GM23248 (cell line): ENCODE results near the gene GREB1. TPM values are rescaled to one million over a fixed set of nuclear protein-coding genes. Genes with fewer than 3 reads are reported as not detected.

Source experiments
- DNase-seq: peaks from one replicate; pipeline ENCODE4 v3.0.0-alpha.2; 2015
- H2AFZ ChIP-seq: fragments of 200-600 bp; sonication (generic); 2 replicates; pipeline ENCODE4 v1.6.1; 2016; ENCODE audit warnings: antibody characterized with exemption
- H3F3A ChIP-seq: fragments of 200-600 bp; sonication (generic); 2 replicates; pipeline ENCODE4 v1.6.1; 2016; ENCODE audit warnings: mild to moderate bottlenecking, antibody characterized with exemption, mixed run types; ENCODE audit not compliant: insufficient read depth
- H3K27ac ChIP-seq: fragments of 200-600 bp; sonication (generic); 2 replicates; pipeline ENCODE4 v1.5.1; 2016; ENCODE audit warnings: mild to moderate bottlenecking
- H3K27me3 ChIP-seq: fragments of 200-600 bp; sonication (generic); replicated peaks from 2 replicates; pipeline ENCODE4 v1.6.1; 2016; ENCODE audit warnings: mild to moderate bottlenecking; ENCODE audit not compliant: insufficient read depth
- H3K36me3 ChIP-seq: fragments of 200-600 bp; sonication (generic); 2 replicates; pipeline ENCODE4 v1.6.1; 2016; ENCODE audit warnings: low read depth, mild to moderate bottlenecking
- H3K4me1 ChIP-seq: fragments of 200-600 bp; sonication (generic); 2 replicates; pipeline ENCODE4 v1.6.1; 2016; ENCODE audit warnings: mild to moderate bottlenecking; ENCODE audit not compliant: insufficient read depth
- H3K4me2 ChIP-seq: fragments of 200-600 bp; sonication (generic); one replicate; pipeline ENCODE4 v1.6.1; 2016; ENCODE audit warnings: mild to moderate bottlenecking; ENCODE audit not compliant: unreplicated experiment
- H3K4me3 ChIP-seq: fragments of 200-600 bp; sonication (generic); 2 replicates; pipeline ENCODE4 v1.5.1; 2016; ENCODE audit warnings: mild to moderate bottlenecking
- H3K79me2 ChIP-seq: fragments of 200-600 bp; sonication (generic); 2 replicates; pipeline ENCODE4 v1.6.1; 2016; ENCODE audit warnings: mild to moderate bottlenecking; ENCODE audit not compliant: insufficient read depth
- H3K9ac ChIP-seq: fragments of 200-600 bp; sonication (generic); 2 replicates; pipeline ENCODE4 v1.6.1; 2016; ENCODE audit warnings: mild to moderate bottlenecking
- H3K9me2 ChIP-seq: fragments of 200-600 bp; sonication (generic); 2 replicates; pipeline ENCODE4 v1.6.1; 2016; ENCODE audit warnings: mixed run types, mild to moderate bottlenecking, moderate library complexity; ENCODE audit not compliant: insufficient read depth
- H3K9me3 ChIP-seq: fragments of 200-600 bp; sonication (generic); one replicate; pipeline ENCODE4 v1.6.1; 2017; ENCODE audit warnings: low read depth
- H4K20me1 ChIP-seq: fragments of 200-600 bp; sonication (generic); 2 replicates; pipeline ENCODE4 v1.6.0; 2016; ENCODE audit not compliant: insufficient read depth
- EZH2 ChIP-seq: fragments of 200-600 bp; sonication (generic); IDR thresholded peaks from 2 replicates; pipeline ENCODE4 v1.6.1; 2018; ENCODE audit warnings: antibody characterized with exemption, mild to moderate bottlenecking; ENCODE audit not compliant: insufficient read depth, poor library complexity, severe bottlenecking
- EZH2phosphoT487 ChIP-seq: fragments of 200-600 bp; sonication (generic); IDR thresholded peaks from 2 replicates; pipeline ENCODE4 v1.6.1; 2018; ENCODE audit warnings: antibody characterized with exemption, moderate library complexity, mild to moderate bottlenecking, low read depth; ENCODE audit not compliant: insufficient read depth
- WGBS, 2 experiments: methylation state at CpG; one replicate each; pipeline ENCODE4 v1.1.6; 2015 to 2017; ENCODE audit warnings: low lambda C conversion rate in 2 of 2, low coverage in 1 of 2; ENCODE audit errors: missing lambda C conversion rate in 2 of 2; 5-methylcytosine and 5-hydroxymethylcytosine counted together
- in situ Hi-C: fragments of 300-500 bp; cut with MboI; formaldehyde crosslinking; loops from 2 replicates; pipeline ENCODE4 v1.15.0; 2020
- polyA plus RNA-seq: library from polyadenylated mRNA; unstranded; fragments of >200 nt; fragmentation: Nextera tagmentation; extraction: Ambion mirVana; gene quantifications from 2 replicates; pipeline ENCODE4 v1.2.1, GENCODE V29; 2016
- total RNA-seq: library from RNA; depleted of rRNA; stranded (reverse); fragments of >200 nt; shearing (Covaris generic); gene quantifications from 2 replicates; pipeline ENCODE4 v1.2.3, GENCODE V29; 2014

The GREB1 gene
- total and polyA plus RNA-seq, 2 experiments from 2014 or later = not detected

GRCh38 chr2:11556101-11556806 is 22.4 kb downstream of the GREB1 start:
- H3K4me3 ChIP-seq = no peak overlapping the region
- TF ChIP-seq EZH2phosphoT487 (no peak), EZH2 (no peak)
- no peaks in the 10 kb centered on the region for H3K9me2 ChIP-seq
- H3K4me2 ChIP-seq = no peak overlapping the region
- no peak for DNase-seq
- H3F3A ChIP-seq = no peaks in the 10 kb centered on the region
- no peak overlapping the region for H3K27ac ChIP-seq
- no peaks in the 10 kb centered on the region for H3K36me3 ChIP-seq
- H3K27me3 ChIP-seq = peaks cover 28% of the 10 kb centered on the region
- 44 to 46% methylated on average over 20 of the region's 20 CpGs for WGBS, 2 experiments
- no peak overlapping the region for H3K9ac ChIP-seq
- no peak overlapping the region for H2AFZ ChIP-seq
- no peaks in the 10 kb centered on the region for H3K79me2 ChIP-seq
- in situ Hi-C loops = no loop called here
- no peaks in the 10 kb centered on the region for H3K4me1 ChIP-seq
- H4K20me1 ChIP-seq = no peaks in the 10 kb centered on the region
- no peaks in the 10 kb centered on the region for H3K9me3 ChIP-seq

DNA sequence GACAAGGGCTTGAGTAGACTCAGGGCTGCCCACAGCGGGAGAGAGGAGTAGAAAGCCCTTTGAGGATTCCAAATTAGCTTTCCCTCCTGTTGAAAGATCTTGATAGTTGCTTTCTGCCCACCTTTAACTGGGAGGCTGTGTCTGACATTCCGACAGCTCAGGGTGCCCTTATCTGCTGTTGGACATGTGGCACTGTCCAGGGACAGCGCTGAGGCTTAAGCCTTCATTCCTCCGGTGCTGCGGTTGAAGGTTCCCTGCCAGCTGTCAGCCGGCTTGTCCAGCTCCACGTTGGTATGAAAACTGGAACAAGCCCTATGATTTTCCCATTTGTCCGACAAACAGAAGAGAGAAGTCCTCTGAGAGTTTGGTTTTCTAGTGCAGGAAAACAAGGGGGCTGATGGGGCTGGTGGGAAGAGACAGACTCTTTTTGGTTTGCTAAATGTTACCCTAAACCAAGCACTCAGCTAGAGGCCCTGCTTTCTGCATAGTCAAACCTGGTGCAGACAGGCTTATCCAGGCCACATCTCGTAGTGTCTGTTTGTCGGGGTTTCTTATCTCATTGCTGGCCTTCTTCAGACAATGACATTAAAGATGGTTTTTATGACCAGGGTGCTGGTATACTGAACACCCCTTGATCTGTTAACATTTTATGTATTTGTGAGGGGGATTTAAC is 24.5 kb downstream of the GREB1 start:
- no peaks in the 10 kb centered on the region for H3K9me3 ChIP-seq
- no peaks in the 10 kb centered on the region for H3K4me1 ChIP-seq
- no peak overlapping the region for H3K27ac ChIP-seq
- H3F3A ChIP-seq = no peaks in the 10 kb centered on the region
- no peaks in the 10 kb centered on the region for H3K79me2 ChIP-seq
- H3K36me3 ChIP-seq = no peaks in the 10 kb centered on the region
- H3K4me3 ChIP-seq = no peak overlapping the region
- no peak overlapping the region for H3K4me2 ChIP-seq
- no peak overlapping the region for H2AFZ ChIP-seq
- no peaks in the 10 kb centered on the region for H3K9me2 ChIP-seq
- TF ChIP-seq EZH2phosphoT487 (no peak), EZH2 (no peak)
- peaks cover 25% of the 10 kb centered on the region for H3K27me3 ChIP-seq
- 61 to 63% methylated on average over 10 of the region's 10 CpGs for WGBS, 2 experiments
- H3K9ac ChIP-seq = no peak overlapping the region
- no peak for DNase-seq
- H4K20me1 ChIP-seq = no peaks in the 10 kb centered on the region
- in situ Hi-C loops = no loop called here

GRCh38 chr2:11559066-11559785 is 25.4 kb downstream of the GREB1 start:
- H3K36me3 ChIP-seq = no peaks in the 10 kb centered on the region

DNA sequence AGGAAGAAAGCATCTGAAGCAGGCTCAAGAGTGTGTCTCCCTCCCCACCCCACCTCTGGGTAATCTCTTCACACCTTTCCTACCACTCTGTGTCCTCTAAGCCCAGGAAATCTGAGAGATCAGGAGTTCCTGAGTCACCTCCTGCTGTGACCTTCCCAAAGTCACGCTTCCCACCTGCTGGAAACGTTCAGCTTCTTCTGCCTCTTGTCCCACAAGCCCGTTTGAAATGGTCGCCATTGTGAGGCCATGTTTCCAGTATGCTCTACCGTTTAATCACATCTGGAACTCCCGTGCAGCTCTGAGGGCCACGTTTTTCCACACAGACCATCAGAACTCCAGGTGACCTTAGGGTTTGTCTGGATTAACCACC is 25.9 kb downstream of the GREB1 start:
- H3K27ac ChIP-seq = no peak overlapping the region
- H3F3A ChIP-seq = no peaks in the 10 kb centered on the region
- no peak overlapping the region for H3K4me2 ChIP-seq
- no peak overlapping the region for H3K9ac ChIP-seq
- H3K9me3 ChIP-seq = no peaks in the 10 kb centered on the region
- no peaks in the 10 kb centered on the region for H4K20me1 ChIP-seq
- H3K27me3 ChIP-seq = peaks cover 25% of the 10 kb centered on the region
- no peaks in the 10 kb centered on the region for H3K4me1 ChIP-seq
- H3K9me2 ChIP-seq = no peaks in the 10 kb centered on the region
- DNase-seq = no peak
- no peak for TF ChIP-seq EZH2phosphoT487
- no peak for TF ChIP-seq EZH2
- in situ Hi-C loops = no loop called here
- H3K79me2 ChIP-seq = no peaks in the 10 kb centered on the region
- no peak overlapping the region for H2AFZ ChIP-seq
- no peaks in the 10 kb centered on the region for H3K36me3 ChIP-seq
- 34 to 37% methylated on average over 7 of the region's 7 CpGs for WGBS, 2 experiments
- no peak overlapping the region for H3K4me3 ChIP-seq

More at GRCh38 chr2:11559066-11559785, 25.4 kb downstream of the GREB1 start:
- Histone ChIP-seq H3K79me2 (no peaks in the 10 kb centered on the region), H3K4me2 (no peak overlapping the region), H2AFZ (no peak overlapping the region), H3K27ac (no peak overlapping the region), H3K9ac (no peak overlapping the region), H3K27me3 (peaks cover 25% of the 10 kb centered on the region), H3K9me2 (no peaks in the 10 kb centered on the region), H3K9me3 (no peaks in the 10 kb centered on the region), H3F3A (no peaks in the 10 kb centered on the region), H3K4me1 (no peaks in the 10 kb centered on the region), H3K4me3 (no peak overlapping the region), H4K20me1 (no peaks in the 10 kb centered on the region)
- in situ Hi-C loops = no loop called here
- TF ChIP-seq EZH2 (no peak), EZH2phosphoT487 (no peak)
- 67 to 73% methylated on average over 17 to 18 of the region's 18 CpGs for WGBS, 2 experiments
- no peak for DNase-seq
